ENCODE measurements around the gene VGLL4.

DNA sequence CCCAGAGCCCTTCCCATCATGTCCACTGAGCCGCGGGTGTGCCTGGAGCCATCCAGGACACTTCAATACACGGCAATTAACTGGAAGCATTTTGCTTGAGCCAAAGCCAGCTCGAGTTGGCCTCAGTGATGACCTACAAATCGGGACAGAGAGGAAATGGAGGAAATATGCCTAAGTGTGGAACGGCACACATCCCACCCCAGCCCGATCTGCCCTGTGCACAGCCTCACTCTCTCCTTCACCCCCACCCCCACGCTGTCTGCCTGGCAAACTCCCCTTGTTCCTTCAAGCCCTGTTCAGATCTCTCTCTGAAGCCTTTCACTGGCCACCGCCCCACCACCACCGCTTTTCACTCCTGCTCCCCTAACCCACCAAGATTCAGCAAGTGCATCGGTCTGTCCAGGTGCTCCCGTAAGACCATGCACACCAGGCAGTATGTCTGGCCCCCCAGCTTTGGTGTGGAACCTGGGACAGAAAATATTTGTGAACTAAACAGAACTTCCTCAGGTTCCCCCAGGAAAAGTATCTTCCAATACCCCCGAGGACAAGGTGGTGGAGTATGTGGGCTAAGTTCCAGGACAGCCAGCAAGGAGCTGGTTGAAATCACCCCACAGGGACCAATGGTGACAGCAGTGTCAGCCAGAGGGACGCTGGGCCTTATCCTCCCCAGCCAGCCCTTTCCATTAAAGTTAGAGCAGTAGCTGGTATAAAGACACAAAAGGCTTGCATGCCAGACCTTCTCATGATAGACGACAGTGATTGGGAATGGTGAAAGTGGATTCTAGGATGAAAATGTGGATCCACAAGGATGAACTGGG, 83.7 kb downstream of the VGLL4 start:
- no peak for TF ChIP-seq ARNT (IDR thresholded peaks at IDR 0.05)
- TF ChIP-seq FOXK2 (IDR thresholded peaks at IDR 0.05): no peak
- no peak for TF ChIP-seq ELF4 (IDR thresholded peaks at IDR 0.05)
- TF ChIP-seq BHLHE40 (IDR thresholded peaks at IDR 0.05; ENCODE audit: borderline replicate concordance): no peak
- TF ChIP-seq ZNF384 (IDR thresholded peaks at IDR 0.05): no peak
- no peak for TF ChIP-seq NFRKB (IDR thresholded peaks at IDR 0.05)
- no peak for TF ChIP-seq TARDBP (IDR thresholded peaks at IDR 0.05)
